MM.1S (cell line): ENCODE data around the gene P2RY6.

Experiments used
- CTCF ChIP-seq: fragments of 300-600 bp; sonication (generic); IDR thresholded peaks from 2 replicates; pipeline ENCODE4 v1.5.1; 2016; ENCODE audit warnings: antibody characterized with exemption, low read length, mixed read lengths
- EZH2 ChIP-seq: fragments of 300-600 bp; sonication (generic); optimal IDR thresholded peaks from 2 replicates; pipeline ENCODE3; 2017; ENCODE audit warnings: low read depth, mild to moderate bottlenecking, antibody characterized with exemption, low read length, mixed read lengths
- EZH2phosphoT487 ChIP-seq: fragments of 300-600 bp; sonication (generic); IDR thresholded peaks from 2 replicates; pipeline ENCODE4 v1.6.1; 2018; ENCODE audit warnings: antibody characterized with exemption, low read length

- no peak for TF ChIP-seq CTCF
- no peak for TF ChIP-seq EZH2
- no peak for TF ChIP-seq EZH2phosphoT487
Measured at GRCh38 chr11:73312036-73312435, 39.9 kb downstream of the P2RY6 start.
